HG02943 (cell line): ENCODE data around the gene SERPINA10.
"Not testable (repeated sequence)": the region's sequence is repeated elsewhere in the genome, so short reads cannot be mapped to it uniquely, and the experiment has no call there.

Source experiments
- ATAC-seq: cut with Tn5 transposase; IDR thresholded peaks from one replicate; pipeline ENCODE4 v1.9.1; 2021; ENCODE audit warnings: mild to moderate bottlenecking, low read depth, moderate library complexity; ENCODE audit not compliant: unreplicated experiment

SERPINA10 gene

GRCh38 chr14:94288610-94289465 lies 4.2 kb downstream of the SERPINA10 start:
- no peak for ATAC-seq

DNA sequence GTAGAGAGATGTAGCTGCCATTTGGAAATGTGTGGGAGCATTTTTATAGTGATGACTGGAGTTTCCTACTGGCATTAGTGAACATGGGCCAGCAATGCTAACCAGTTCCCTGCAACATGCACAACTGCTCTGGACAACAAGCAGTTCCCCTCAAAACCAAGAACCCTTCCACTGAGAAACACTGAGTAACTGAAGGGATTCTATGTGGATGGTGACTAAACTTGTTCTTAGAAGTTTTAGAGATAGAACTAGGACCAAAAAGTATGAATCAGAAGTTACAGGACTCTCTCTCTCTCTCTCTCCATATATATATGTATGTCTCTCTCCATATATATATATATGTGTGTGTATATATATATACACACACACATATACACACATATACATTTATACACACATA lies 7.9 kb downstream of the SERPINA10 start:
- no peak for ATAC-seq

DNA sequence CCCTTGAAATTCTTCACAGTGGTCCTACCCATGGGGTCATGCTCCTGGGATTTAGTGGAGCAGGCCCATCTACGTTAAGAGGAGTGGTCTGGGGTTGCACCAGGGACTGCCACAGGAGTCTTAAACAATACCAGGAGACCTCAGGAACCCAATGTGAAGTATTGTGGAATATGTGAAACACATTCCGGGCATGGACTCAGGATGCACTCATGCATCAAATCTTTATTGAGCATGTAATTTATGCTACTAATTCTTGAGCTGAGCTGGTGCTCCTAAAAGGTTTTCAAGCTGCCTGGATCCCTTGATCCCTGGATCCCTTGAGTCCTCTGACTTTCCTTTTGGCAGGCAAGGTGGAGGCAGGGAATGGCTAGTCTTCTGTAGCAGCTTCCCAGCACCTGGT lies 8.8 kb downstream of the SERPINA10 start:
- no peak for ATAC-seq

GRCh38 chr14:94282991-94283723 lies 9.9 kb downstream of the SERPINA10 start:
- no peak for ATAC-seq

GRCh38 chr14:94278731-94279130 lies 14.3 kb downstream of the SERPINA10 start:
- ATAC-seq: no peak

DNA sequence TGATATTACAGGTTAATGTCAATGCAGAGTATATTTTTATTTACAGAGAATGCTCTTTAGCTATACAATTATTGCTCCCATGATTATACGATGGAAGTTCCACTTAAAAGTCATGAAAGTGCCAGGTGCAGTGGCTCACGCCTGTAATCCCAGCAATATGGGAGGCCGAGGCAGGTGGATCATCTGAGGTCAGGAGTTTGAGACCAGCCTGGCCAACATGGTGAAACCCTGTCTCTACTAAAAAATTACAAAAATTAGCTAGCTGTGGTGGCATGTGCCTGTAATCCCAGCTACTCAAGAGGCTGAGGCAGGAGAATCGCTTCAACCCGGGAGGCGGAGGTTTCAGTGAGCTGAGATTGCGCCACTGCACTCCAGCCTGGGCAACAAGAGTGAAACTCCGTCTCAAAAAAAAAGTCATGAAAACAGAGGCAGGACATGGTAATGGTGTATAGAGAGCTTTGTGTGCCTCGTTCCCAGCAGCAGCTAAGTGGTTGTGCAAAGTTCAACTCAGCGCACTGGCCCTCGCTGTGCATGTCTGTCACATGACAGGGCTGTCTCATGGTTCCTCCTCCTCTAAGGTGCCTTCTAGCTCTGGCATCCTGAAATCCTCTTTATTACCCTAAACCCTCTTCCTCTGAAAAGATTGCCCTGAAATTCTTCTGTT lies 16.0 kb downstream of the SERPINA10 start:
- not testable (repeated sequence) for ATAC-seq

GRCh38 chr14:94269156-94269555 lies 23.9 kb downstream of the SERPINA10 start:
- no peak for ATAC-seq

DNA sequence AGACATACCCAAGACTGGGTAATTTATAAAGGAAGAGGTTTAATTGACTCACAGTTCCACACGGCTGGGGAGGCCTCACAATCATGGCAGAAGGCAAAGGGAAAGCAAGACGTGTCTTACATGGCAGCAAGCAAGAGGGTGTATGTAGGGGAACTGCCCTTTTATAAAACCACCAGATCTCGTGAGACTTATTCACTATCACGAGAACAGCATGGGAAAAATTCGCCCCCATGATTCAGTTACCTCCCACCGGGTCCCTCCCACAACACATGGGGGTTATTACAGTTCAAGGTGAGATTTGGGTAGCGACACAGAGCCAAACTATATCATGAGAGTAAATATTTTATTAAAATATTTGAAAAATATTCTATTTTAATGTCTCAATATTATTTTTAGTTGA lies 24.5 kb downstream of the SERPINA10 start:
- ATAC-seq: not testable (repeated sequence)

DNA sequence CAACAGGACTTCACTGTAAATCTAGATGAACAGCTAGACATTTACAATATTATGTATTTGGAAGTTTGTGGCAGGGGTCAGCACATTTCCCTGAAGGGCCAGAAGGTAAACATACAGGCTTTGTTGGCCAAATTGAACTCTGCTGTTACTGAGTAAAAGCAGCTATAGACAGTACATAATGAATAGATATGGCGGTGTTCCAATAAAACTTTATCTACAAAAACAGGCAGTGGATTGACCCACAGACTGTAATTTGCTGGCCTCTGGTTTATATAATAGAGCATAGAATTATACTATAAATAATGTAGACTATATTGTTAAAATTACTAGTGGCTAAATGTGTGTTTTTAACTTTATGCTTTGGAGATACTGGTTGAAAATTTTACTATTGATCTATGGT lies 25.7 kb downstream of the SERPINA10 start:
- no peak for ATAC-seq

DNA sequence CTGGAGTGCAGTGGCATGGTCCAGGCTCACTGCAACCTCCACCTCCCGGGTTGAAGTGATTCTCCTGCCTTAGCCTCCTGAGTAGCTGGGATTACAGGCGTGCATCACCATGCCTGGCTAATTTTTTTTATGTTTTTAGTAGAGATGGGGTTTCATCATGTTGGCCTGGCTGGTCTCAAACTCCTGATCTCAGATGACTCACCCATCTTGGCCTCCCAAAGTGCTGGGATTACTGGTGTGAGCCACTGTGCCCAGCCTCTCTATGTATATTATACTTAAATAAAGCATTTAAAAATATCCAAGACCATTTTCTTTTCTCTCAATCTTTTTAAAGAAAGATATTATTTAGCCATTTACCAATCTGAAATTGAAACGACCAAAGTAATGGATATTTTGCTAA lies 28.9 kb downstream of the SERPINA10 start:
- not testable (repeated sequence) for ATAC-seq

DNA sequence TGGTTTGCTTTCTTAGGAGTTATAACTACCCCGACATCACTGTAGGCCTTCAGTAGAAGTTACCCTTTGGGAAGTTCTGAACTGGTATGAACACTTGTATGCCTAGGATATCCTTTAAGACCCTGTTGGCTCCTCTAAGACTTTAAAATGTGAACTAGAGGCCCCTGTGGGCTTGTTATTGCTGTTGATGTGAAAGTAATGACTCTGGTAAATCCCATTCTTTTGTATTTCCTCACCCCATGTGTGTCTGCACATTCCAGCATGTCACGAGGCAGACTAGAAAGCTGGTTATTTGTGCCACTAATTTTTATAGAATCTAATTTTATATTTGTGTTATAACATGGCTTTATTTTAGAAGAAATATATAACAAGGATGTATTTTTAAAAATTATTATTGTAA lies 48.9 kb downstream of the SERPINA10 start:
- no peak for ATAC-seq

GRCh38 chr14:94239406-94239805 lies 53.7 kb downstream of the SERPINA10 start:
- ATAC-seq: no peak

DNA sequence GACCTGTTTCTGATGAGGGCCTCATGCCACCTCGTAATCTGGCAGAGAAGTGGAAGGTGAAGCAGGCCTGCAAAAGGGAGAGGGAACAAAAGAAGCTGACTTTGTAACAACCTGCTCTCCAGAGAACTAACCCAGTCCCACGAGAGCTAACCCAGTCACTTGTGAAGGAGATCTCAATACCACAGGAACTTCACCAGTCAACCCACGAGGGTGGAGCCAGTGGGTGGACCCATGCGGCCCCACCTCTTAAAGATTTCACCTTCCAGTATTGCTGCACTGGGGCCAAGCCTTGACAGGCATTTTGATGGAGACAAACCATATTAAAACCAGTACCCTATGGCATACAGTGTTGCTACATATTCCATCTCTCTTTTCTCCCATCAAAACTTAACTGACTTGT lies 55.1 kb downstream of the SERPINA10 start:
- no peak for ATAC-seq

- ATAC-seq: no peak
Observed at GRCh38 chr14:94237046-94237445, 56.0 kb downstream of the SERPINA10 start.
